Activated T-cell treated with anti-CD3 and anti-CD28 coated beads, Interleukin-2, amount 50 U/mL, for 48 hours (primary cell): ENCODE measurements around the gene SLCO3A1.

Experiments
- DNase-seq, 2 experiments: peaks; one replicate each; pipeline ENCODE4 v3.0.0-alpha.2; 2020

SLCO3A1 gene

DNA sequence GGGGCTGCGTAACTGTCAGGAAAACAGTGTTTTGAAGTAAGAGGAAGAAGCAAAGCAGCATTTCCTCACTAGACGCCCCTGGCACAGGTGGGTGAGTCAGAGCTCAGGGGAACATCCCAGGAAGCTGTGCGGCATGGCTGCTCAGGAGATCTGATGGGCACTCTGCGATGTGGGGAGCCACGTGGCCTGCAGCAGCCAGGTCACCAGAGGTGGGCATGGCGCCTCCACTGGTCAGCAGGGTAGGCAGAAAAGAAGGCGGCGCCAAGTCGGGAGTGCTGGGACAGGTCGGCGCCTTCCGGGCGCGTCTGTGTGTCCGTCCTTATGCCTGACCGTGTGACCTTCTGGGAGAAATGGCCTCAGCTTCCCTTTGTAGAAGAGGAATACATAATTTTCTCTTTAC lies 290.3 kb downstream of the SLCO3A1 start:
- no peak for DNase-seq

DNA sequence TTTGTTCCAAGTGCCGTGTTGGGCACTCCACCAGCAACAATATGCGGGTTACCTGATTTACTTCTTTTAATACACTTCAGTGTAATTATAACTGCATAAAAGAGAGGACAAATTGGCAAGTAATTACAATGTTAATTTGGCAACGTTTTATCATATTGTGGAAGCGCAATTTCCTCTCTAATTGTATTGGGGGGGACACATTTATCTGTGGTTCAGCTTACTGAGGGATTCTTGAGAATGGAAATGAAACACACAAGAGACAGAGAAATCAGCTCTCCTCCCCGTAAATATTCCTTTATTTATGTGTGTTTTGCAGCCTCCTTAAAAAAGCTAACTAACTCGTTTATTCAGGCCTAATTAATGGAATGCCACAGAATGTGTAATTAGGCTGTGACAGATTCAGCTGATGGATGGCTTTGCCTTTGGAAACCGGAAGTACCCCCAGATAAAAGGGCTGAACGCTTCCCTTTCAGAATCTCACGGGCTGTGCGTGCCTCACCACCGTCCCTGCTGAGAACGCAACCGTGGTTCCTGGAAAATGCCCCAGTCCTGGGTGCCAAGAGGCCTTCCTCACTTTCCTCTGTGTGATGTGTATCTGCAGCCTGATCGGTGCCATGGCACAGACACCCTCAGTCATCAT lies 293.1 kb downstream of the SLCO3A1 start:
- DNase-seq, result no peak

DNA sequence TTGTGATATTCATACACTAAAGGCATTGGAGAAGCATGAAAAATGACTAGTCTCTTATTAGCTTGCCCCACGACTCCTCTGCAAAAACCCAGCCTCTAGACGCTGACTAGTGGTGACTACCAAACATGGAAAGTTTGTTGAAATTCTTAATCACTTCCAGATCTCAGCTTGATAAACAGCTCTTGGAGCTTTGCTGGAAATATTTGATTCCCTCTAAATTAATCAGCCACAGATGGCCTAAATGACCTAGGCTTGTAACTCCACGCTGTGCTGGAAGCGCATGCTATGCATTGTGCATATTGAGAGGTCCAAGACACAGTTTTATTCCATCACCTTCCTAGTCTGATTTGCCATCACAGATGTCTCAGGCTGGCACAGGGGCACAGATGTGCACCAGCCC lies 295.5 kb downstream of the SLCO3A1 start:
- no peak for DNase-seq

DNA sequence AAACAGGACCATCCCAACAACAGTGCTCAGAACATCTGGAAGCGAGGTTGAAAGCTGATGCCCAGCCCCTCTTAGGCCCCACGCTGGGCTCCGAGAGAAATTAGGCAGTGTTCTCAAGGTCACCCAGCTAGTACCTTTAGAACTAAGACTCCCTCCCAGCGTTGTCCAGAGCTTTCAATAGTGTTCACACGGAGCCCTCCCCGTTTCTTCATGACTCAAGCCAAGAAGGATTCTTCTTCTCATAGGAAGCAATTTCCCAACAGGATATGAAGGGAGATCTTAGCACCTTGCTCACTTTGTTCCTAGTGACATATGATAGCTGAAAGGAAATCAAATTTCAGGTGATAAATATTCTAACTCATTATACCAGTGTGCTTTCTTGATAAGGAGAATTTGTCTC lies 296.0 kb downstream of the SLCO3A1 start:
- DNase-seq, result no peak

DNA sequence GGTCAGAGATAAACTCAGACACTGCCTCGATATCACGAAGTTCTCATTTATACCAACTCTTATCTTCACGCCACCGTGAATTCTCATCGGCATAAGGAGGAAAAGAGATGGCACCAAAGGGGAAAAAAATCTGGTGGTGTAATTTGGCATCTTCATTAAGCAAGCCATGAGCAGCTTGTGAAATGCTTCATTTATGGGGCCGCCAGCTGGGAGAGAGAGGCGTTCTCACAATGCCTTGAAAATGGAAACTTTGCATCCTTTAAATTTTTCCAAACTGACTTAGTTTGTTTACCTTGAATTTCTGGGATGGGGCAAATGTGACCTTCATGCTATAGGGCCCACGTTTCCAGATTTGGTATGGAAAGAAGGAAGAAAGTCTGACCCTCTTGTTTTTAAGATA lies 297.7 kb downstream of the SLCO3A1 start:
- no peak for DNase-seq

DNA sequence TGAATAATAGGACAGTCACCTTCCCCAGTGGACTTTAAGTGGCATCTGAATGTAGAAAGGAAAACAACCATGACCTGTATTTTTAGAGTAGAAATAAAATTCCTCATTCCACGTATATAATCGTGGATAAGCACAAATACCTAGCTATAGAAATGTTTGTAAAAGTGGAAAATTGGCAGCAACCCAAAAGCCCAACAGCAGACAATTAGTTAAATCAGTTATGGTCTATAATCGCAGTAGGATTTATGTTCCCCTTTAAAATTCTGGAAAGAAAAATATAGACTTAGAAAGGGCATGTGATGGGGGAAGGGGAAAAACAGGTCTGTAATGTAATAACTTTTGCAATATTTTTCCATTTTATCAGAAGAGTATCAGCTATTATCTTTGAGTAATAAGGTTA lies 298.2 kb downstream of the SLCO3A1 start:
- no peak for DNase-seq

DNA sequence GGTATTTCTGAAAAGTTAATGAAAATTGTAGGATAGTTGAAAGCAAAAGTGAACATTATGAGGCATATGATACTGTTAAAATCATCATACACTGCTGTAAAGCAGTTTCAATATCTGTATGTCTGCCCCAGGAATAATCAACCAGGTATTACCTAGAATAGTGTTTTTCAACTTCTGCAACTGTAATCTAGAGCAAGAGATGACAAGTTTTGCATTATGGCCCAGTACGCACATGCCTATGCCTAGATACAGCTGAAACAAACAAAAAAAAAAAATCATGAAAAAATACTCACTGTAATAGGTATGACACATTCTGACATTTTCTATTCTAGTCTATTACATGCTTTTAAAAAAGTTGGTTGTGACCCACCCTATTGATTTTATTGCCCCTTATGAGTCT lies 299.5 kb downstream of the SLCO3A1 start:
- DNase-seq, result no peak

DNA sequence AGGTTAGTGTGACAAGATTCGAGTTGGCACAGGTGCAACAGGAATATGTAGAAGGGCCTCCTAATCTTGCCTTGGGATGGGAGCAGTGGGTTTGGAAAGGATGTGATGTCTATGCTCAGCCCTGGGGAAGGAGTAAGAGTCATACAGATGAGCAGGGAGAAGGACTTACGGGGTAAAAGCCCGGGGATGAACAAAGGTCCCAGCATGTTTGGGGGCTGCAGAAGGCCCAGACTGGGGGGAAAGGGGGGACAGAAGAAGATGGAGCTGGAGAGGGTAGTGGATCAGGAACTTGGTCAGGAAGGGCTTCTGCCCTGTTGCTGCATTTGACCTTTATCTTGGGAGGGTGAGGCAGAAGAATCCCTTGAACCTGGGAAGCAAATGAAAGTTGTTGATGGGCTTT lies 300.1 kb downstream of the SLCO3A1 start:
- no peak for DNase-seq

DNA sequence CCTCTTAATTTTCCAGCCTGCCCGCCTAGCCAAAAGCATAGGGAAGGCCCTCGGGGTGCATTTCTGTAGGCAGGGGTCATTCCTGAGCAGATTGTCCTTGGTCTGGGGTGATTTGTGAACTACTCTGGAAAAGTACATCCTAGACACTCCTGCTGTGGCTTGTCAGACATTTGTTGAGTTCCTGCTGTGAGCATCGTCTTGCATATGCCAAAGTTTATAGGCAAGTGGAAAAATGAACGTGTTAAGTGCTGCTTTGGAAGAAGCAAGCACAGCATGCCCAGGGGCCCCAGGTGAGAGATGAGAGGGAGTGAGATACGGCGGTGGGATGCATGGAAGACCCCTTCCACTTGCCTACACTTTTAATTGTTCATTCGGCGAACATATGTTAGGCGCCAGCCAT lies 302.4 kb downstream of the SLCO3A1 start:
- no peak for DNase-seq

DNA sequence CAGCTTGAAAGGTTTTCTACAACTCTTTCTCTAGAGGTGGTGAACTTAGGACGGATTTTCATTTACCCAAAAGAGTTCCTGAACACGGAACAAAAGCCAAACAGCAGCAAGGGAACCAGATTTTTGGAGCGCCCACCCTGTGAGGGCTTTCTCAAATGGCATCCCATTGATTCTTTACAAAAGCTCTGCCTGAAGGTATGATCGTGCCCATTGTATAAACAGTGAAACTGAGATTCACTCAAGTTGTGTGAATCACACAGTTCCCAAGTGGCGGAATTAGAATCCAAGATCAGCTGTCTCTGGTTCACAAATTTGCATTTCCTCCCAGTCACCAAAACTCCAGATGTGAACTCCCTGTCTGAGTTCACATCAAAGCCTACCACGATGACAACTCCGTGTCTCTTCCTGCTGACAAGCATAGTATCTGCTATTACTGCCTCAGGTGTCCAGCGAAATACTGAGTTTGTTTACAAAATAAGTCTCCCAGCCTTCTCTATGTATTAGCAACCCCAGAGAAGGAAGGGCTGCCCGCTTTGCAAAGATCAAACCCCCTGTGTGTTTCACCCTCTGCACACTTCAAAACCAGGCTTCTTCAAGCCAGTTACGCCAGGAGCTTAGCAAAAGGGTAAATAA lies 304.3 kb downstream of the SLCO3A1 start:
- no peak for DNase-seq

DNA sequence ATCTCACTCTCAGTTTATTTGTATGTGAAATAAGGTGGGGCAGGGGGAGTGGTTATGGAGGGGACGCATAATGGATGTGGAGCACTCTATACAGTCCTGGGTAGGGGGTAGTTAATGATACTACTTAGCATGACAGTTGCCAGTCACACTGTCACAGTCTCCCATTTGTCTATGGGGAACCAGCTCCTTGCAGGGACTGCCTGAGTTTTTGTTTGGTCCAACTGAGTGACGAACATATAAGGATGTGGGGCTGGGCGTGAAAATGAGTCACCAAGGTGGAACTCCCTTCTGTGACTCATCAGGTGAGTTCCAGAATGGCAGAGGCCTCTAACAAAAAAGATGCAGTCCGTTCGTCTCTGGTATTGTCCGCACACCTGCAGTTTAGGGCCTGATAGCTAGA lies 304.9 kb downstream of the SLCO3A1 start:
- DNase-seq, result peak; percentile 42 to 60

DNA sequence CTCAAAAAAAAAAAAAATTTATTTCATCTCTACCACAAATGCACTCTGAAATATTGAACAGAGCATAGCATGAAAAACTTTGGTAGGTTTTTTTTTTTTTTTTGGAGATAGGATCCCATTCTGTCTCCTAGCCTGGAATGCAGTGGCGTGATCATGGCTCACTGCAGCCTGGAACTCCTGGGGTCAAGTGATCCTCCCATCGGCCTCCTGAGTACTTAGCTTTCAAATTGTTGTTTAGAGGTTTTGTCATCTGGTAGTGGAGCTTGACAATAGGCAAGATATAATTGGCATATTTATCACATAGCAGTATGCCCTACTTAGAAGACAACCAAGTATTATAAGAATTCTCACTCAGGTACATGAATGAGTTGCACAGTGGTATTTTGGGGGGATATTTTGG lies 306.0 kb downstream of the SLCO3A1 start:
- no peak for DNase-seq

DNA sequence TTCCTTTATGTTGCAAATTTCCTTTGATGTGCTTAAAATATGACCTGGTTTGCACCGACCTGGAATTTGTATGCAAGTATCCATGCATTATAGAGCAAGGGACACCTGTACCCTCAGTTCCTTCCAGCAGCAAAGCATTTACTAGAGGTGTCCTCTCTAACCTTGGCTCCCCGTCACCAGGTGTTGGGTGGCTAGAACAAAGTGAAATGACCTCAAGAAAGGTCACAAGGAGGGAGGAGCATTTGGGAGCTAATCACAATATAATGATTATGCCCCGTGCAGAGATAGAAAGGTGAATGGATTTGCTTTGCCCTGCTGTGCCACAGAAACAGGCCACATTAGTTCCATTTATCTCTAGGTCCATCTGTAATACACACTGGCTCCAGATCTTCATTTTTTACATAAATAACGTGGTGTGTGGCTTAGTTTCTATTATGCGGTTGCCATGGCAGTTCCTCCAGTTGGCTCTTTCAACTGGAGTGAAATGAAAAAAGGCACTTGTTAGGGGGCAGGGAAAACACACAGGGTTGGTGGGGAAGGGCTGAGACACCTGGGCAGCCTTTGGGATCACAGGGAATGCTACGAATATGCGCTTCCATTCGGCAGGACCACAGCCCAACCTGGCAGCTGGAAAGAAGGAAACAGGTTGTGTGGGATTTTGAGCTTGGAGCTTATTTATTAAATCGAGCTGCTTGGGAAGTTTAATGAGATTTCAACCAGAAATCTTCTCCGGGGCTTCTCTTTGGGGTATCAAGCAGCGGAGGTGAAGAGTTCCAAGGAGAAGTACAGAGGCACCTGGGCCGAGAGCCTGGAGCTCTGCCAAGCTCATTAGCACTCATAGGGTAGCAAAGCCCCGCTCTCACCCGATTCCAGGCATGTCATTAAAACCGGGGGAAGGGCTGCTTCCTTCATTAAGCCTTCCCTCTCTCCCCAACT lies 306.7 kb downstream of the SLCO3A1 start:
- no peak for DNase-seq

DNA sequence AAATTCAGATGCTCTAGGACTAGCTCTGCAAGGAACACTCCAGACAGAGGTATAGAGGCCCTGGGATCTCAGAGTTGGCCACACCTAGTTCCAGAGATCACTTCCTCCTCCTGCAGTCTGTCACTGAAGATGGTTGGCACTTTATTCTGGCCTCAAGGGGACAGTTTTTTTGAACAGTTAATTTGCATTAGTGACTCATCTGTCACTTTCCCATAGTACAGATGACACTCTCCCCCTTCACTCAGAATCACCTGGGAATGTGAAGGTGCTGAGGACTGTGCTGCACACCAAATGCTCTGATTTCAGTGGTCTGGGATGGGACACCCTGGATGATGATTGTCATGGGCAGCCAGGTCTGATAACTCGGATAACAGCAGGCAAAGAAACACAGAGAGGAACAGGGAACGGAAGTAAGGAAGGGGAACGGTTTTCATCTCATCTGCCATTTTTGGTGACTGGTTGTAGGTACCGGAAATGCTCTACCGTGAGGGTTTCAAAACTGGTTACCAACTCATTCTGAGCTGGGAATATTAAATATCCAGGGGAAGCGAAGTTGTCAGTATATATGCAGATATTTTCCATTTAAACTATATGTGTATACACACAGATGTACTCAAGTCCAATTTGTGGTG lies 307.6 kb downstream of the SLCO3A1 start:
- no peak for DNase-seq

DNA sequence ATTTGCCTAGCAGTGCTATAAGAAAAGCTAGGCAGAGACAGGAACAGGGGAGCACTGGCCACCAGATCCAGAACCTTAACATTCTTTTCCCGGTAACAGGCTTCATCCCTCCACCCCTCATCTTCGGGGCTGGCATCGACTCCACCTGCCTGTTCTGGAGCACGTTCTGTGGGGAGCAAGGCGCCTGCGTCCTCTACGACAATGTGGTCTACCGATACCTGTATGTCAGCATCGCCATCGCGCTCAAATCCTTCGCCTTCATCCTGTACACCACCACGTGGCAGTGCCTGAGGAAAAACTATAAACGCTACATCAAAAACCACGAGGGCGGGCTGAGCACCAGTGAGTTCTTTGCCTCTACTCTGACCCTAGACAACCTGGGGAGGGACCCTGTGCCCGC lies 309.1 kb downstream of the SLCO3A1 start:
- DNase-seq, result no peak

DNA sequence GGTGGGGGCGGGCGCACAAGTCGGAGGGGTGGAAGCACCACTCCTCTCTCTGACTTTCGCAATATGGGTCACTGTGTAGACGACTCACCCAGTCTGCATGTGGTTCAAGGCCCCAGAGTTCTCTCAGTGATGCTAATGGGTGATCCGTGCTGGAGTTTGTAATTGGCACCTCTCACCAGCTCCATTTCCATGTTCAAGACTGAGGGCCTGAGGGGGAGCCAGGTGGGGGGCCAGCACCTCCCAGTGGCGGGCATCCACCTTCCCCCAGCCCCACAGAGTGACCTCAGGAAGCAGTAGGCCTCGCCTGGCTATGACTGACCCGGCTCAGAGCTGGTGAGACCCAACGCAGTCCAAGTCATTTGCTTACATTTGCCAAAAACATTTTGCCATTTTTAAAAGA lies 310.1 kb downstream of the SLCO3A1 start:
- no peak for DNase-seq

DNA sequence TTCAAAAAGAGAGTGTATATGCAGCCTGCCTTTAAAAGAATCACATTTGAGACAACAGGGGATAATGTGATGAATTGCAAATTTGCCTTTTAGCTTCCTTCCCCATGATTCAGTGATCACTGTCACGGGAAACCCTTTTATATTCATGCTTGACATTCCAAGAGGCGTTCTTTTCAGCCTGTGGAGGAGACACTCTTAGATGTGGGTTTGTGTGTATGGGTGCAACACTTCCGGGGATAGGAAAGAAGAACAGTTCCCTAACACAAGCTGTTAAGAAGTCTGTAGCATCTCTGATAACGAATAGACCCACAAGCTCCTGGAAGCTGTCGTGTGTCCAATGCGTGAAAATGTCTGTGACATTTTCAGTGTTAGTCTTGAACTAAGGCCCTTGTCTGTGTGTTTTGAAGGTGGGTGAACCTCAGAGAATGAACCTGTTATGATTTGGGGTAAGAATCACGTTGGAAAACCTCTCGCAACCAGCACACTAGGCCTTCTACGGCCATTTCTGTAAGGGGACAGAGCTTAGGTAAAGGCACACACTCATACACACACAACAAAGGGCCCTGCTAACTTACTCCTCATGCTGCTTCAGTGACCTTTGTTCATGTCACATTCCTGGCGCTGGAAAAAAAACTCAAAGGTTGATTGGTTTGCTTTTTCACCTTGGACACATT lies 311.0 kb downstream of the SLCO3A1 start:
- DNase-seq, result no peak

DNA sequence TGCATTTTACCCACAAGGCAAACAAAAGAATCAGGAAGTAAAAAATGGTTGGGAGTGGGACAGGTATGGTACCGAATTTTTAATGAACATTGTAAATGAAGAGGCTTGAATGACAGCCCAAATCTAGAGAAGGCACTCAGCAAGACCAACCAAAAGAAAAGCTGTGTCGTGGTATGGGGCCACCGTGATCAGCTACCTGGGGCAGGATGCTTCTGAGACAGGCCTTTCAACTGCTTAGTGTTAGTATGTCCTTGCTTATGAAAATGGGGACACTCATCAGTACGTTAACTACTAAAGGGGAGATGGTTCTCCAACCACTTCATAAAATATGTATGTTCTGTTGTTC lies 311.5 kb downstream of the SLCO3A1 start:
- no peak for DNase-seq

DNA sequence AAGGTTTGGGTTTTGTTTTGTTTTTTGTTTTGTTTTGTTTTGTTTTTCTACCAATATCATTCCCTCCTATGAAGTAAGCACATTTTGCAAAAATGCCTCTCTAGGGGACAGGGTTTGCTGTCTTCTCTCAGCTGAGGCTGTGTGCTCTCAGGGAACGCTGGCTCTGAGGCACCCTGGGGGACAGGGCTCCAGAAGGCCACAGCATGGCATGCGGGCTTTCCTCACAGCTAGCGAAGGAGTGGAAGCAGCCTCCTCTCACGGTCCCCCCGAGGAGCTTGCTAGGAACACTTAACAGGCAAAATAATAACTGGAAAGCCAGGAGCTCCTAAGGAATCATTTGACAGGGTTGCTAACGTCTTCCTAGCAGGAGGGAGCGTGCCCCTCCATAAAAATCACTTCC lies 312.5 kb downstream of the SLCO3A1 start:
- DNase-seq, result no peak

DNA sequence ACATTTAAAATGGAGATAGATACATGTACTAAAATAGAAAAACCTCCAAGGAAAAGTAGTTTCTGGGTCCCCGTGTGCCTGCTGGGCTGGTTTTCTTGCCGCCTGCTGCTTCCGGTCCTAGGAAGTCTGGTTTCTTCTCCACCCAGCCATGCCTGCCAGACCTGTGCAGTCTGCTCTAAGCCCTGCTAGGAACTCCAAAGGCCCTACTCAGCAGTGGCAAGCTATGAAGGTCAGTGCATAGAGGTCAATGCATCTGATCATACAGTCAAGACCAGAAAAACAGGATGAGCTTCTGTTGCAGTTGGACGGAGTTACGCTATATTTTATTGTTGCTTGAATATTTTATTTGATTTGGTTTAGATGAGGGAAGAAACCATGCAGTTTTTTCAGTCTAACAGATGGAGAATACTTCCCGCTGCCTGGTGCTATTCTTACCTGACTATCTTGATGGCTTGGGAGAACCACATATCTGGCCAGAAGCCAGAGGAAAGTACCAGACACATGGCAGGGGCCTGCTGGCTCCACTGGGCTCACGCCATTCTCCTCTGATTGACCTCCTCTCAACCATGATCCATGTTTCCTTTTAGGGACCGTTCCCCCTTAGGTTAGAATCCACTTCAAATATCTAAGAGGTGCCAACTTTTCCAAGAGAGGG lies 313.4 kb downstream of the SLCO3A1 start:
- no peak for DNase-seq

DNA sequence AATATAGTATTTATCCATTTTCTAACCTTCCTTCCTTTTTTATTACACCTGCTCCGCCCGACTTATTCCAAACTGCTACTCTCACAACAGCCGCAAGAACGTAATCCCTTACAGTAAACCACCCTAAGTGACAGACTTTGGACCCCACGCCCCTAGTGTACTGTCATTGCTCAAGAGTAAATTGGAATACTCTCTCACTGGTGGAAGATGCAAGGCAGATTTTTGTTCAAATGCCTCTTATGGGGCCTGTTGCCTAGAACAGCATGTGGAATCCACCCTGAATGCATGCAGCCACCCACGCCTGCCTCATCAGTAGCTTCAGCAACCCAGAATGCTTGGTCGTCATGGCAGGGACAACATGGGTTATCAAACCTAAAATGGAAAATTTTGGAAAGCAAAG lies 313.9 kb downstream of the SLCO3A1 start:
- DNase-seq, result no peak

DNA sequence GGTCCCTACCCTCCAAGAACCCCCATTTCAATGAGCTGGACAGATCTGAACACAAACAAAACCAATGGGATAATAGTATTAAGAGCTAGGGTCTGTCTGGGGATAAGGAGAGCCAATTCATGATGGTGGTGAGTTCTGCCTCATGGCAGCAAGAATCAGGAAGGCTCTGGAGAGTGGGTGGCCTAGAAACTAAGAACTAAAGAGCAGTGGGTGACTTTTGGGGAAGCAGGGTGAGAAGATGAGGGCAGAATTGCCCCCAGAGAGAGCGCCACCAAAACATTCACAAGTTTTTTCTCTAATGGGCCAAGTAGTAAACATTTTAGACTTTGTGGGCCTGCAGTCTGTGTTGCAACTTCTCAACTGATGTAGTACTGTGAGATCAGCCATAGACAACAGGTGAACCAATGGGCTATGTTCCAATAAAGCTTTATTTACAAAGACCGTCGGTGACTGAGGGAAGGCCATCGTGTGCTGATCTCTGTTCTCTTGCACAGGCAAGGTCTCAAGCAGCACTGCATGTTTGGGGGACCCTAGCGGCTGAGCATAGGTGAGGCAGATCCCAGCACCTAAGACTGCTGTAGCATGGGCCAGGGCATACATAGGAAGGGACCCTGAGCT lies 314.7 kb downstream of the SLCO3A1 start:
- DNase-seq, result no peak
